ENCODE results near the gene CYB5R3.
"Not testable (repeated sequence)": the region's sequence is repeated elsewhere in the genome, so short reads cannot be mapped to it uniquely, and the experiment has no call there.

The CYB5R3 gene

GRCh38 chr22:42622061-42622710 lies 27.0 kb downstream of the CYB5R3 start:
- no peak for DNase-seq

DNA sequence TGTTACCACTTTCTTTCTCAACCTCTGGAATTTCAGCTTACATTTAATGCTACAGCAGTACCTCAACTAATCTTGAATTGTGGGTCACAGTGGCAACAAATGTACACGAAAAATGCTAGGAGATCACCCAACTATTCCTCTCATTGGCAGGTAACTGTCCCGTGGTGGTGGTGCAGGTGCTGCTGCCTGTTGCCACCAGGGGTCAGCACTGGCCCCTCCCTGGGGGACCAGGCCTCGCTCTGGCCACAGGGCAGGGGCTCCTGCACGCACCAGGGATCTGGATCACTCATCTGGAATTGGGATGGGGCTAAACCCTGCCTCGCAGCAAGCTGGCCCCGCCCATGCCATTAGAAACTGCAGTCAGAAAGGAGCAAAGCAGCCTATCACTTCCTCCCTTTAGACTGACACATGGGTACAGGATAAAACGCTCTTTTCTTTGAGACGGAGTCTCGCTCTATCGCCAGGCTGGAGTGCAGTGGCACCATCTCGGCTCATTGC lies 27.6 kb downstream of the CYB5R3 start:
- DNase-seq: peak in 4 of 5 experiments; percentile 31 to 49 (median 38)

DNA sequence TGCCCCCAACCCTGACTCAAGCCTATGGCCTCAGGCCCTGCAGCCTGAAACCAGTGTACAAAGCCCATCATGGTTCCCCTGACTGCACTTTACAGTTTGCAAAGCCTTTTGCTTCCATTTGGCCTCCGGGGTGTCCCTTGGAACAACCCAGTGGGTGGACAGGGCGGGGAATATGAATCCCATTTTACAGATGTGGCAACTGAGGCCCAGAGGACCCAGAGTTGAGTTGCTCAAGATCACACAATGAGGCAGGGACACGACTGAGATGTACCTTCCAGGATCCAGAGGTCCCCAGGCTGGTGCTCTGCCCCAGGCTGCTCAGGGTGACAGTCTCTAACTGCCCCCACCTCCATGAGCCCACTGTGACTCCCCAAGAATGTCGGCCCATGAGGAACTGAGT lies 29.1 kb downstream of the CYB5R3 start:
- DNase-seq: no peak

- no peak for DNase-seq
These were observed 29.7 kb downstream of the CYB5R3 start for GRCh38 chr22:42619261-42620063.

- DNase-seq: no peak
These were observed 31.8 kb downstream of the CYB5R3 start for GRCh38 chr22:42617155-42617983.

- DNase-seq: peak in 1 of 5 experiments; percentile 20
These were observed 33.4 kb downstream of the CYB5R3 start for GRCh38 chr22:42615860-42616175.

DNA sequence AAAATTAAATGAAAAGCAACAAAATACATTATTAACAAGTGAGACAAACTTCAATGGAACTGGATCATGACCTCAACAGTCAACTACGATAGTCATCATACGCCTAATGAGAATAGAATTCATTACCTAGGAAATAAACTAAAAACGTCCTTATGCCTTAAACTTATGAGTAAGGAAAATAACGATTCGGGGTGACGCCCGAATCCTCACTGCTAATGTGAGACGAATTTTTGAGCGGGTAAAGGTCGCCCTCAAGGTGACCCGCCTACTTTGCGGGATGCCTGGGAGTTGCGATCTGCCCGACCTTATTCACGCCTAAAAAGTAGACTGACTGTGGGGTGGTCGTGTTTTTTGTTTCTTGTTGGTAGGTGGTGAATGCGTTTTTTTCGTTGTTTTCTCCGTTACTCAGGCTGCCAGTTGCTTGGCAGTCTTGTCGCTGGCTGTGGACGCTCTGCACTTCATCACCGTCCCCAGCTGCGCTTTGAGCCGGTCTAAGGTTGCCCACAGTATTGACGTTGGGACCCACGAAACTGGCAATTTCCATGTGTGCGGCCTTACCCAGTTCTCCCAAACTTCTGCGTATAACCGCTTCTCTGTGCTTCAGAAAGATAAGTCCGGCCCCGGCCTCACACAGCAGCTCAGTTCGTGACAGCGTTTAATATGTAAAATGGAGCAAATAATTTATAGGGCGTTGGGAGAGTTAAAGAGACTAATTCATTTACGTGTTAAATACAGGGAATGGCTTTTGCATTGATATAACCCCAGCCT lies 33.9 kb downstream of the CYB5R3 start:
- peak; percentile 40 to 97 (median 83) for DNase-seq

GRCh38 chr22:42614312-42615091 lies 34.7 kb downstream of the CYB5R3 start, which contains the start of gene POLDIP3:
TSS of gene POLDIP3 (minus strand) at chr22:42614883. CDS start at chr22:42614857, 26 bp downstream.
- peak; percentile 96 to 99 (median 98) for DNase-seq

- DNase-seq: no peak
These were observed 35.3 kb downstream of the CYB5R3 start for GRCh38 chr22:42613872-42614301.

- no peak for DNase-seq
These were observed 36.9 kb downstream of the CYB5R3 start for GRCh38 chr22:42612336-42612735.

DNA sequence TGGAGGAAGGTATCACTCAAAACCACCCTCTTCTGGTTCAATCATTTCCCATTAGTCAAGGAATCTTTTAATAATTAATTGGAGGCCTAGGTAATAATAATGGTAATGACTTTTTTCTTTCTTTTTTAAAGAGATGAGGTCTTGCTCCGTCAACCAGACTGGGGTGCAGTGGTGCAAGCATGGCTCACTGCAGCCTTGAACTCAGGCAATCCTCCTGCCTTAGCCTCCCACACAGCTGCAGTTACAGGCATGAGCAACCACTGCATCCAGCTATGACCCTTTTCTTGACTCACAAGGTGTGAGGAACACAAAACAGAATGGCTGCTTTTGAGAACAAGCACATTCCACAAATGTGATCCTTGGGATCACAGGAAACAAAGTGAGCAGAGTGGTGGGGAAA lies 38.1 kb downstream of the CYB5R3 start:
- no peak for DNase-seq

DNA sequence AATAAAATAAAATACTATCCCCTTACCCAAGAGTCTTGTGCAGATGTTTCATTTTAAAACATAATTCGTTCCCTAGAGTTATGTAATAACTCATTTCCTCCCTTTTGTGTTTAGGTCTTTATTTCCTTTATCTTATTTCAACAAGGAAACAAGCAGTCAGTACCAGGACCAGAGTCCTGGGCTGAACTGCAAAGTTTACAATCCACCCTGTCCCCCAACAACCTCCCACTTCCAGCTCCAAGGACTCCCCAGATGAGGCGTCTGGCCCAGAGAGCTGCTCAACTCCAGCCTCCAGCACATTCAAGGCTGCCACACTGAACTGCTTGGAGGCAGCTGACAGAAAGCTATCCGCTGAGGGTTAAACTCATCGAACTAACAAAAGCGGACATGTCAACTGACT lies 39.0 kb downstream of the CYB5R3 start:
- no peak for DNase-seq

GRCh38 chr22:42608823-42609361 lies 40.3 kb downstream of the CYB5R3 start:
- no peak for DNase-seq

DNA sequence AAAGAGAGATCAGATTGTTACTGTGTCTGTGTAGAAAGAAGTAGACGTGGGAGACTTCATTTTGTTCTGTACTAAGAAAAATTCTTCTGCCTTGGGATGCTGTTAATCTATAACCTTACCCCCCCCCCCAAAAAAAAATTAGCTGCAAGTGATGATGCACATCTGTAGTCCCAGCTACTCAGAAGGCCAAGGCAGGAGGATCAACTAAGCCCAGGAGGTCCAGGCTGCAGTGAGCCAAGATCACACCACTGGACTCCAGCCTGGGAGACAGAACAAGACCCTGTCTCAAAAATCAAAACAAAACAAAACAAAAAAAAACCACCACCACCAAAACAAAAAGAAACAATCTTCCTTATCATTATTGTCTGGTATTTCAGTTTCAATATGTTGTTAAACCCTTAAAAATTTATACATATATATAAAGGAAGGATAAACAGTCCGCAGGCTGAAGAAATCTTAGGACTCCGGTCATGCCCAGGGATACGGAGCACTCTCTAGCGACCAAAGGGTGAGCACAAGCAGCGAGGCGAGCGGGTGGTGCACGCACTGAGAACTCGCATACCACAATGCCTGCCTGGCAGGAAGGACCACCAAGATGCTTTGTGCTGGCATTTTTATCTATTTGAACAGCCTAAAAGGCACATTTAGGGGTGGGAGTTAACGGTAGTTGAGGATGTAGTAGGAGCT lies 40.9 kb downstream of the CYB5R3 start:
- no peak for DNase-seq

DNA sequence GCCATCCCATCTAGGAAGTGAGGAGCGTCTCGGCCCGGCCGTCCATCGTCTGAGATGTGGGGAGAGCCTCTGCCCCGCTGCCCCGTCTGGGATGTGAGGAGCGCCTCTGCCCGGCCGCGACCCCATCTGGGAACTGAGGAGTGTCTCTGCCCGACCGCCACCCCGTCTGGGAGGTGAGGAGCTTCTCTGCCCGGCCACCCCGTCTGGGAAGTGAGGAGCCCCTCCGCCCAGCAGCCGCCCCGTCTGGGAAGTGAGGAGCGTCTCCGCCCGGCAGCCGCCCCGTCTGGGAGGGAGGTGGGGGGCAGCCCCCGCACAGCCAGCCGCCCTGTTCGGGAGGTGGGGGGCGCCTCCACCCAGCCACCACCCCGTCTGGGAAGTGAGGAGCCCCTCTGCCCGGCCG lies 41.6 kb downstream of the CYB5R3 start:
- not testable (repeated sequence) for DNase-seq

DNA sequence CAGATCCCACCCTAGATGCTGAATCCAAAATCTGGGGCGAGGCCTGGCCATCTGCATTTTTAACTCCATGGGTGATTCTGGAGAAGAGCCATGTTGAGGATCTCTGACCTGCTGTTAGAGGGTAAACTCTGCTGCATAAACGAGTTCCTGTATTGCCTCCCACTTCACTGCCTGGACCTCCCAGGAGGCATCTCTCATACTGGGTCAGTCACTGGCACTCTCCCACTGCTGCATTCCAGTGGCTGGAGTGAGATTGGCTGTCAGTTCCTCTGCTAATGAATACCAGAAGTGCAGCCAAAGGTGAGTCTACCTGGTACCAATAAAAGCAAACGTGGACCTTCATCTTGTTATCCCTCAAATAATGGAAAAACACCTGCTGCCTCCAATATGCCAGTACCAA lies 44.8 kb downstream of the CYB5R3 start:
- DNase-seq: no peak

DNA sequence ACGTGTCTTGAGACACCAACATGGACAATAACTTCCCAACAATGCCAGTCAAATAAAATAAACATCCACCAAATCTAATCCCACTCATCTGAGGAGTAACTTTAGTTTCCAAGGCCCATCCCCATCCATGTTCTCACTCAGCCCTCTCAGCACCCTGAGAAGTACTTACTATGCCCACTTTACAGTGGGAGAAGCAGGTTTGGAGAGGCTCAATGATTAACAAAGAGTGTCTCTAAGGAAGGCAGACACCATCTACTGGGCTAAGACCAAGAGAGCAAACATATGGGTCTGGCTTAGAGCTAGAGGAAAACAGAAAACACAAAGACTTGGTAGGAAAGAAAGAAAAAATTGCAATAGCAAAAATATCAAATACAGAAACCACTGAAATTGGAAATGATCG lies 45.8 kb downstream of the CYB5R3 start:
- DNase-seq: no peak

- no peak for DNase-seq
These were observed 46.7 kb downstream of the CYB5R3 start for GRCh38 chr22:42602470-42602869.

- DNase-seq: no peak
These were observed 47.2 kb downstream of the CYB5R3 start for GRCh38 chr22:42601879-42602465.

DNA sequence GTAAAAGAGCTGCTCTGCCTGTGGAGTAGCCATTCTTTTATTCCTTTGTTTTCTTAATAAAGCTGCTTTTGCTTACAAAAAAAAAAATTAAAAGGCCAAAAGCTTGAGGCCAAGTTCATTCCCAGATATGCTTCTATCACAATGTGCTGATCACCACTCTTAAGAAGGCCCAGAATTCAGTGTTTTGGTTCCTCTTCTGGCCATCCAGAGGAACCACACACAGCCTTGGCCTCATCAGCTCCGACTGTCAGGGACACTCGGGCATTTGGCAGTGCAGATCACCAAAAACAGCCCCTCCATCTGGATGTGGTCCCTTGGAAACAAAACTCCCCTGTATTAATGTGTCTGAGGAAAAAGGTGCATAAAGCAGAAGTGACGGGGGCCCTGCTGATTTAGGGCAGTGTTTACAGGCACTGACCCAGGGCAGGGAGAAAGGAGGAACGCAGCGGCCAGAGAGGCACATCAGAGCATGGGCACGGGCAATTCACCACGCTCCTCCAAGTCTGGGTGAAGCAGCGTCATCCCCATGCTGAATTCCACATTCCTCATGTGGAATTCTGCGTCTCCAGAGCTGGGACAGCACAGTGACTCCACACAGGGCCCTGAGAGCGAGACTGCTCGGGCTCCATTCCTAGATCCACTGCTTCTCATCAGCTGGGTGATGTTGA lies 52.2 kb downstream of the CYB5R3 start:
- no peak for DNase-seq
